GM18868 (cell line): Measurements from ENCODE around the gene ZNHIT2.
"Not testable (repeated sequence)": the region's sequence is repeated elsewhere in the genome, so short reads cannot be mapped to it uniquely, and the experiment has no call there.

ENCODE experiments used
- ATAC-seq: cut with Tn5 transposase; IDR thresholded peaks from one replicate; pipeline ENCODE4 v1.9.1; 2021; ENCODE audit warnings: mild to moderate bottlenecking, moderate library complexity; ENCODE audit not compliant: unreplicated experiment

Gene ZNHIT2

DNA sequence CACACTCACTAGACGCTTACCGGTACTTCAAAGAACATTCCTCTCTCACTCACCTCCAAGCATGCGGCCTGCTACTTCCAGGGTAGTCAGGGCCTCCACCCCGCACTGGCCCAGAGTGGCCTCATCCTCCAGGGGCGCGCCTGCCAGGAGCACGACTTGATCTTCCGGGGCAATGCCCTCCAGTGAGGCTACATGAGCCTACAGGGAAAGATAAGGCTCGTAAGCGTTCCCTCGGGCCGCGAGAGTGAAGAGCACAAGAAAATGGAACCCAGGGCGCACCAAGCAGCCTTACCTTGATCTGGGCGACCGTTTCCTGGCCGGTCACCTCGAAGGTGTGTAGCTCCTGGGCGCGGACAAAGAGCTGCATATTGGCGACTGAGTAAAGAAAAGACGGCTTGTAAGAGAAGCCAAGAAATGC, 4.0 kb upstream of the ZNHIT2 start:
- no peak for ATAC-seq

DNA sequence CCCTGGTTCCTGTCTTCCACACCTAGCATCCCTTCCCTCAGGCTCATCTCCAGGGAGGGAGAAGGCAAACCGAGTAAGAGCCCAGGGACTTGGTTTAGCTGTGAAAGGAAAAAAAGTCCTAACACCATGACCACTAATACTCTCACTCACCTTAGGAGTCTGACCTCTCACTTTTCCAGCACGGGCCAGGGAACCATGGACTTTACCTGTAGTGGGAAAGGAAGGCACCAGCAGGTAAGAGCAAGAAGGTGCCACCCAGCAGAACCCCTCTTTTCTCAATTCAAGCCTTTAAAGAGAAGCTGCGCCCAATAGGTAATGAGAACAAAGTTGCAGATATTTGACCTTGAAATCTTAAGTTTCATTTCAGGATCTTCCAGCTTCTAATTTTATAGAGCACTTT, 3.3 kb upstream of the ZNHIT2 start:
- no peak for ATAC-seq

DNA sequence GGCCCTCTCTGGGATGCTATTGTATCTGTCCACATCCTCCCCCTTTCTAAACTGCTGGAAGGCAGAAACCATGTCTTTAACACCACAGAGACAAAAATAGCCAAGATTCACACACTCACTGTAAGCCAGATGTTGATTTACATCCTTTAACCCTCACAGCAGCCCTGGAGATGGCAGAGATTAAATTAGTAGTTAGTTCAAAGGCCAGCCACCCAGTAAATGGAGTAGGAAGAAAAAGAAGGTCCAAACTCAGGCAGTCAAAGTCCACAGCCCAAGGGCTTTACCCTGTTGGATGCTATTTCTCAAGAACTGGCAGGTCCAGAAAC, 2.1 kb upstream of the ZNHIT2 start:
- ATAC-seq, result no peak

DNA sequence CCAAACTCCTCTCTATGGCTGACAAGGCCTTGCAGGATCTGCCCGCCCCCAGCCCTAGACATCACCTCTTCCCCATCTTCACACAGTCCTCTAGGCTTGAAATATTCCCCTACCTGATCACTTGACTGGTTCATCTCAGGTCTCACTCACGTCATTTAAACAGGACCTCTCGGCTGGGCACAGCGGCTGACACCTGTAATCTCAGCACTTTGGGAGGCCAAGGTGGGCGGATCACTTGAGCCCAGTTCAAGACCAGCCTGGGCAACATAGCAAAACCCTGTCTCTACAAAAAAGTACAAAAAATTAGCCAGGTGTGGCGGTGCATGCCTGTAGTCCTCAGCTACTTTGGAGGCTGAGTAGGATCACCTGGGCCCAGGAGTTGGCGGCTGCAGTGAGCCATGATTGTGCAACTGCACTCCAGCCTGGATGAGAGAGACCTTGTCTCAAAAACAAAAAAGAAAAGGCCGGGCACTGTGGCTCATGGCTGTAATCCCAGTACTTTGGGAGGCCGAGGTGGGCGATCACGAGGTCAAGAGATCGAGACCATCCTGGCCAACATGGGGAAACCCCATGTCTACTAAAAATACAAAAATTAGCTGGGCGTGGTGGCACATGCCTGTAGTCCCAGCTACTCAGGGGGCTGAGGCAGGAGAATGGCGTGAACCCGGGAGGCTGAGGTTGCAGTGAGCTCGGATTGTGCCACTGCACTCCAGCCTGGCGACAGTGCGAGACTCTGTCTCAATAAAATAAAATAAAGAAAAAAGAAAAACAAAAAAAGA, 1.6 kb upstream of the ZNHIT2 start:
- not testable (repeated sequence) for ATAC-seq

DNA sequence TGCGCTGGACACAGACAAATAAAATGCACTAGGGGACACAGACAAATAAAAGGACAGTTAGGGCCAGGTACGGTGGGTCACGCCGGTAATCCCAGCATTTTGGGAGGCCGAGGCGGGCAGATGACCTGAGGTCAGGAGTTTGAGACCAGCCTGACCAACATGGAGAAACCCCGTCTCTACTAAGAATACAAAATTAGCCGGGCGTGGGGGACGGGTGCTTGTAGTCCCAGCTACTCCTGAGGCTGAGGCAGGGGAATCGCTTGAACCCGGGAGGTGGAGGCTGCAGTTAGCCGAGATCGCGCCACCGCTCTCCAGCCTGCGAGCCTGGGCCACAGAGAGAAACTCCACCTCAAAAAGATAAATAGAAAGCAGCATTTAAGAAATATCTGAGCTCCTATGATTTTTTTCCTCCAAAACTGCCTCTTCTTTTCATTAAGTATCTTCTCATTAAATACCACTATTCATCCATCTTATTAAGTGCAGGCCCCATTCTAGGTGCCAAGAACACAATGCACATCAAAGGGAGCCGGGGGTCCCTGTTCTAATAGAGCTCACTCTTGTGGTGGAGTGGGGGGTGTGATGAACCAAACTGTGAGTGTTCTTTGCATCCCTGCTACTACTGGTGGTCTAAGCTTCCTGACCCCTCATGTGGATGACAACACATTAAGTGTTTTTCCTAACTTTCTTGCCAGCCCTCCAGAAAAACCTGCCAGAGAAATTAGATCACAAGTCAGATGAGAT, 766 bp upstream of the ZNHIT2 start:
- no peak for ATAC-seq

DNA sequence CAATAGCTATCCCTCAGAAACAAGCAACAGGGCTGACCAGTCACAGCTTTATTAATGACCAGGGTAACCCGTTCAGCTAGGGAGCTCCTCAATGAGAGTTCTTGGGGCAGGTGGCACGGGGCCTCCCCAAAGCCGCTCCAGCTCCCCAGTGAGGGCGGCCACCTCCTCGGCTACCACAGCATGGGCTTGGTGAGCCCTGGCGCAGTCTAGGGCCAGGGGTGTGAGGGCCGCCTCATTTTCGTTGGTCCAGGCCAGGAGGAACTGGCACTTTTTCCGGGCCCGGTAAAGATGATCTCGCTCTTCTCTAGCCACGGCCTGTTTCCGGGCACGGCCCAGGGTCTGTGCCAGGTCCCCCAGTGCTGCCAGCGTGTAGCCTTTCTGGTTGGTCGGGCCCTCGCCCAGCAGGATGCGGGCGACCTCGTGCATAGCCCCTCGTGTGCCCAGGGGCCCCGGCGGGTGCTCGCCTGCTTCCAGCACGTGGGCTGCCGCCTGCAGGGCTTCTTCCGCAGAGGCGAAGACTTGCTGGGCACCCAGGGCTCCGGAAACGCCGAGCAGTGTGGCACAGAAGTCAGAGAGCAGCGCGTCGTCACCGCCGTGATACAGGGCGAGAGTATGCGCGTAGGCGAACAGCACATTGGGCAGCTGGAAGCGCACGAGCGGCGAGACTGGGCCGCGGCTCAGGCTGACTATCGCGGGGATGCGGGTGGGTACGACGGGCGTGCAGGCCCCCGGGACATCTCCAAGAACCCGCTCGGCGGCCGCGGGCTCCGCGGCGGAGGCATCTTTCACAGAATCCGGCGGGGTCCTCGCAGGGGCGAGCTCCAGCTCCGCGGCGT, 913 bp downstream of the ZNHIT2 start:
- no peak for ATAC-seq

DNA sequence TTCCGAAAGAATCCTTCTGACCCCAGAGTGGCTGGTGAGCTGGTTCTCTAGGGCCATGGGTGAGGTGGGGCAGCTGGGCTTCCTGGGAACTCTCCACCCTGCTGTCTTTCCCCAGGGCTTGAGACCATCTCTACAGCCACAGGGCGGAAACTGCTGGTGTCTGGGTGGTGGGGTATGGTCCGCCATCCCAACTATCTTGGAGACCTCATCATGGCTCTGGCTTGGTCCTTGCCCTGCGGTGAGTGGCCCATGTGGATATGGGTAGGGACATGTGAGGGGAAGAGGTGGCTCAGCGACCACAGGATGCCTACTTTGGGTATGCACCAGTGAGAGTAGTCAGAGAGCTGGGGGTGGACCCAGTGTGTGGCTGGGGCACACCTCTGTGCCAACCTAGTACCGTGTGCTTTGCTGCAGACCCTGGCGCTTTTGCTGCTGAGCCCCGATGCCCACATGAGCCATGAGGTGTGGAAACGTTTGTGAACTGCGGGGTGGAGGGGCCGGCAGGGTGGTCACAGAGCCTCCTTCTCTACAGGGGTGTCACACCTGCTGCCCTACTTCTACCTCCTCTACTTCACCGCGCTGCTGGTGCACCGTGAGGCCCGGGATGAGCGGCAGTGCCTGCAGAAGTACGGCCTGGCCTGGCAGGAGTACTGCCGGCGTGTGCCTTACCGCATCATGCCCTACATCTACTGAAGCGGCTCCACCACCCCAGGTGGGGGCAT, 2.0 kb downstream of the ZNHIT2 start:
- ATAC-seq, result no peak

DNA sequence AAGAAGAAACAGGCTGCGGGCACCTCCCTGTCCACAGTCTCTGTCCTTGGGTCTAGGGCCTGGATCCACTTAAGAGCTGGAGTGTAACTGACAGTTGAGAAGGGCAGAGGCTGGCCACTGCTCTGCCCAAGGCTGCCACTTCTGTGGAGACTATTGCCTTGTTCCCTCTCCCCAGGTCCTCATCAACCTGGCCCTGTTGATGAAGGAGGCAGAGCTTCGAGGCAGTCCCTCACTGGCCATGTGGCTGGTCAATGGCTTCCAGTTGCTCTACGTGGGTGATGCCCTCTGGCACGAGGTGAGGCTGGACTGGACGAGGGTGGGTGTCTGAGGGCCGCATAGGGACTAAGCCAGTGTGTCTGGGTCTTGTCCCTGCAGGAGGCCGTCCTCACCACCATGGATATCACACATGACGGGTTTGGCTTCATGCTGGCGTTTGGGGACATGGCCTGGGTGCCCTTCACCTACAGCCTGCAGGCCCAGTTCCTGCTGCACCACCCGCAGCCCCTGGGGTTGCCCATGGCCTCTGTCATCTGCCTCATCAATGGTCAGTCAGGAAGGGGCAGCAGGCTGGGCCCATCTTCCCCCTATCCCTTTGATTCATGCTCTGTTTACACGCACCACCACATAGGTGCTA, 2.8 kb downstream of the ZNHIT2 start:
- no peak for ATAC-seq

DNA sequence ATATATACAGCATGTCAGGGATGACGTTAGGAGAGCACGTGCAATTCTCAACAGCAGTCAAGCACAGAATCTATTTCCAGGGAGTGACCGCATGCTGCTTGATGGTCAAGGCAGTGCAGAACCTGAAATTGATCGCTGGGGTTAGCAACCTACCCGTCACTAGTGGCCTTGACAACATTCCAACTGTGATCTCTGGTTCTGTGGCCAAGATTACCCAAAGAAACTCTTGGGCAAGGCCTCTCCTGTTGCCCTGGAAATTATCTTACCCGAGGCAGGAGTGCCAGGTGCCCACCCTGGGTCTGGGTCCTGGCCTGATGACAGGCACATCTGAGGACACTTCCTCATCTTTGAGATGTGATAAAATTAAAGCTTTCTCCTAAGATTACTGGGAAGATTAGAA, 3.7 kb downstream of the ZNHIT2 start:
- no peak for ATAC-seq

DNA sequence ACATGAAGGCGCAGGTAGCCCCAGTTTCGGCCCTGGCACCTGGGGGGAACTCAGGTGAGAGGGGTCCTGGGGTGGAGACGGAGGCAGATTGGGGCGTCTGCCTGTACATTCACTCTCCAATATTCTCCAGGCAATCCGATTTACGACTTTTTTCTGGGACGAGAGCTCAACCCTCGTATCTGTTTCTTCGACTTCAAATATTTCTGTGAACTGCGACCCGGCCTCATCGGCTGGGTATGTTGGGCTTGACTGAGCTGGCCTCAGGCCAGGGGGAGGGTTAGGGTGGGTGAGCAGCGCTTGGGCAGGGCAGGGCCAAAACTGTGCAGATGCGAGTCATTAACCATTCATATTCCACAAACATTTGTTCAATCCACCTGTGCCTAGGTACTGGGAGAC, 4.1 kb downstream of the ZNHIT2 start:
- ATAC-seq, result no peak

DNA sequence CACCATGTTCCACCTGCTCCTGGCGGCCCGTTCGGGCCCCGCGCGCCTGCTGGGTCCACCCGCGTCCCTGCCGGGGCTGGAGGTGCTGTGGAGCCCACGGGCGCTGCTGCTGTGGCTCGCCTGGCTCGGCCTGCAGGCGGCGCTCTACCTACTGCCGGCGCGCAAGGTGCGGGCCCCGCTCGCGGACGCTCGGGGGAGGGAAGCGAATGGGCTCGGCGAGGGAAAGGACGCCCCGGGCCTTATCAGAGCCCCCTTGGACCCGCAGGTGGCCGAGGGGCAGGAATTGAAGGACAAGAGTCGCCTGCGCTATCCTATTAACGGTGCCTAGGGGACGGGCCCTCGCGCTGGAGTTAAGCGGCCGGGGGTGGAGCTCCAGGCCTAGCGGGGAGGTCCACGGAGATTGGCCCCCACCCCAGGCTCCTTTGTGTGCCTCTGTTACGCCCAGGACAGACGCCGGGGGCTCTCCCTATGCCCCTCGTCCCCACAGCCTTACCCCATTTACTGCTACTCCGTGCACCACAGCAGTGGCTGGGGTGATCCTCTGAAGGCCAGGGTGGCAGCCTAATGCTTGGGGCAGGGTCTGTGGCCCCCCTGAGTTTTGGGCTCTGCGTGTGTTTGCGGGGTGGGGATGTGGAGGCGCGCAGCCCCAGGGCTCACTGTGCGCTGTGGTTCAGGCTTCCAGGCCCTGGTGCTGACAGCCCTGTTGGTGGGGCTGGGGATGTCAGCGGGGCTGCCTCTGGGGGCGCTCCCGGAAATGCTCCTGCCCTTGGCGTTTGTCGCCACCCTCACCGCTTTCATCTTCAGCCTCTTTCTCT, 4.7 kb downstream of the ZNHIT2 start:
- ATAC-seq, result peak; percentile 30

DNA sequence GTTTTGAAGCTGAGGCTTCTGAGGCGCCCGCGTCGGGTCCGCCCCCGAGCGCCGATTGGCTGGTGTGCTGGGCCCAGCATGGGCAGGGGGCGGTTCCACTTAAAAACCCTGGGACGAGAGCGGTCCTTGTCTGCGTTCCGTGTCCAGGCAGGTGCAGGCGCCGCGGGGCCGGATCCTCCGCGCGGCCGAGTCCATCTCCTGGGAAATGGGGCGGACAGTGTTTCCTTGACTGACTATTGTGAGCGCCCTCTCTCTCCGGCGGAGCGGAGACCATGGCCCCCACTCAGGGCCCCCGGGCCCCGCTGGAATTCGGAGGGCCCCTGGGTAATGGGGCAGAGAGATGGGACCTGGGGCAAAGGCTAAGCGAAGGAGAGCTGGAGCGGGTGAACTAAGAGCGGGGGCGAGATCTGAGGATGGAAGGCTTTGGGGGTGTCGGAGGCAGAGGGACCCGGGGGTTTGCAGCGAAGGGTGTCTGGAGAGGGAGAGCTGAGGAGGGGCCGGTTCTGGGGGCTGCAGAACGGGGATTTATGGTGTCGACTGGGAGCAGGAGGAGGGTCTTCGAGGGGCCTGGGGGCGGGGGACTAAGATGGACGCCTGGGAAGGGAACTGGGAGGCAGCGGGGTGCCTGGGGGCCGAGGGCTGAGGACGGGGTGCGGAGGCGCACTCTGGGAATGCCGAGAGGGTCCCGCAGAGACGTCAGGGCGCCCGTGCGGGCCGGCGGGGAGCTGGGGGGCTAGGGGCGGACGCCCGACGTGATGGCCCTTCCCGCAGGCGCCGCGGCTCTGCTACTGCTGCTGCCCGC, 5.6 kb downstream of the ZNHIT2 start, which contains the start of gene TM7SF2:
TSS of gene TM7SF2 (plus strand) at position 129 of the 802 bp plus-strand sequence. CDS start at position 273, 144 bp downstream.
- peak; percentile 64 for ATAC-seq

DNA sequence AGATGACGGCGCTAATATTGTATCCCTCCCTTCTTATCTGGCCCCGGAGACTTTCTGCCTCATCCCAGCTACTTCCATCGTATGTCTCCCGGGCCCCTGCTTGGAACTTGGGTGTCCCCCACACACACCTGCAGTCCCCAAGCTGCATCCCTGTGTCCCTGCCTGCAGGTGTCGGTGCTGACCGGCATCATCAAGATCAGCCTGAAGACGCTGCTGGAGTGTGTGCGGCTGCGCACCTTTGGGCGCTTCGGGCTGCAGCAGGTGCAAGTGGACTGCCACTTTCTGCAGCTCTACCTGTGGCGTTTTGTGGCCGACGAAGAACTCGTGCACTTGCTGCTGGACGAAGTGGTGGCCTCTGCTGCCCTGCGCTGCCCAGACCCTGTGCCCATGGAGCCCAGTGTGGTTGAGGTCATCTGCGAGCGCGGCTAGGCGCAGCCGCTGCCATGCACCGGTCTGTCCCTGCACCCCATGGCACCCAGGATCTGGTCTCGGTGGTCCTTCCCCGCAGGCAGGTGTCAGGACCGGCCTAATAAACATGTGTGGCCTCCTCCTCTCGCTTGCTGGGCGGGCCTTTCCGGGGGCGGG, 6.2 kb downstream of the ZNHIT2 start:
- ATAC-seq, result no peak

DNA sequence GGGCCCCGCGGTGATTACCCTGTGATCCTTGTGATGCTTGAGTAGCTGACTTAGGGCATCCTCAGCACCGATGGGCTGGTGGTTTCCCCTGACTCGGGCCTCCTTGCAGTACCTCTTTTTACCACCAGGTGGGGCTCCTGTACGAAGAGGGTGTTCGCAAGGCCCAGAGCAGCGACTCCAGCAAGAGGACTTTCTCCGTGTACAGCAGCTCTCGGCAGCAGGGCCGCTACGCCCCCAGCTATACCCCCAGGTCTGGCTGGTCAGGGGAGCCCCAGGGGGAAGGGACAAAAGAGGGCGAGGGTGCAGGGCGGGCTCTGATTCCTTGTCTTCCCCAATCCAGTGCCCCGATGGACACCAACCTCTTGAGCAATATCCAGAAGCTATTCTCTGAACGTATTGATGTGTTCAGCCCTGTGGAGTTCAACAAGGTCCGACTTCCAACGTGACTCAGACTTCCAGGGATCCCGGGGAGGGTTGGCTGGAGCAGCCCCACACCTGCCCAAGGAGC, 7.1 kb downstream of the ZNHIT2 start:
- ATAC-seq, result no peak

DNA sequence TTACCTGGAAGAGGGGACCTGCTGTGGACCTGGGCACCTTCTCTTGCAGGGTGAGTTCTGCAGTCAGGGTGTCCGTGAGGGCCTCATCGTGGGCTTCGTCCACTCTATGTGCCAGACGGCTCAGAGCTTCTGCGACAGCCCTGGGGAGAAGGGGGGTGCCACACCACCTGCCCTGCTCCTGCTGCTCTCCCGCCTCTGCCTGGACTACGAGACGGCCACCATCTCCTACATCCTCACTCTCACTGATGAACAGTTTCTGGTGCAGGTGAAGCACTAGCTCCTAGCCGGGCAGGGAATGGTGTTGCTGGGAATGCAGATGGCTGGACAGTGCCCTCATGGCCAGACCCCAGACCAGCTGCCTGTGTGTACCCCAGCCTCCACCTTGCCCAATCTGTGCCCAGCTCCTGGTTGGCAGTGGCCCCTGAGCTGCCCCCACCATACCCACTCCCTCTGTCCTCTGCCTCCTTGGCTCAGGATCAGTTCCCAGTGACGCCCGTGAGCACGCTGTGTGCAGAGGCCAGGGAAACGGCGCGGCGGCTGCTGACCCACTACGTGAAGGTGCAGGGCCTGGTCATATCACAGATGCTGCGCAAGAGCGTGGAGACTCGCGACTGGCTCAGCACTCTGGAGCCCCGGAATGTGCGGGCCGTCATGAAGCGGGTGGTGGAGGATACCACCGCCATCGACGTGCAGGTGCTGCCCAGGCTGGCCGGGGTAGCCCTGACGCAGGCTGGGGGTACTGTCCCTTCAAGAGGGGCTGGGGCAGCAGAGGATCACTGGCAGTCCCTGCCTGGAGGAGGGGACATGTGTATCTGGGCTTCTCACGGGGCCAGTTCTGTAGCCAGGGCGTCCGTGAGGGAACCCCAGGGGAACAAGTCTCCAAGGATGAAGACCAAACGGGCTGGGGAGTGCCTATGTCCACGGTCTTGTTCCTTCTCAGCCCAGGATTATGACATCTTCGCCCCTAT, 8.0 kb downstream of the ZNHIT2 start:
- no peak for ATAC-seq

DNA sequence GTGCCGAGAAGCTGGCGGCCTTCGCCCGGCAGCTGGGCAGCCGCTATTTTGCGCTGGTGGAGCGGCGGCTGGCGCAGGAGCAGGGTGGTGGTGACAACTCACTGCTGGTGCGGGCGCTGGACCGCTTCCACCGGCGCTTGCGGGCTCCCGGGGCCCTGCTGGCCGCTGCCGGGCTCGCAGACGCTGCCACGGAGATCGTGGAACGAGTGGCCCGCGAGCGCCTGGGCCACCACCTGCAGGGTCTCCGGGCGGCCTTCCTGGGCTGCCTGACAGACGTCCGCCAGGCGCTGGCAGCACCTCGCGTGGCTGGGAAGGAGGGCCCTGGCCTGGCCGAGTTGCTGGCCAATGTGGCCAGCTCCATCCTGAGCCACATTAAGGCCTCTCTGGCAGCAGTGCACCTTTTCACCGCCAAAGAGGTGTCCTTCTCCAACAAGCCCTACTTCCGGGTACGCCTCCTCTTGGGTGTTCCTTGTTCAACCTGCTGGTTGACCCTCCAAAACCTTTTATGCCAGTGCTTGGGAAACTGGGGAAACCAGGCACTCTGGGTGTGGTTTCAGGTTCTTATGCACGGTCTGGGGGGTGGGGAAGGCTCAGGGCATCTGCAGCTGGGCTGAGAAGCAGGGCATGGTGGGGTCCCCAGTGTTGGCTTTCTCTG, 8.9 kb downstream of the ZNHIT2 start:
- no peak for ATAC-seq
